ENCODE data around the gene PDS5A.

The PDS5A gene

DNA sequence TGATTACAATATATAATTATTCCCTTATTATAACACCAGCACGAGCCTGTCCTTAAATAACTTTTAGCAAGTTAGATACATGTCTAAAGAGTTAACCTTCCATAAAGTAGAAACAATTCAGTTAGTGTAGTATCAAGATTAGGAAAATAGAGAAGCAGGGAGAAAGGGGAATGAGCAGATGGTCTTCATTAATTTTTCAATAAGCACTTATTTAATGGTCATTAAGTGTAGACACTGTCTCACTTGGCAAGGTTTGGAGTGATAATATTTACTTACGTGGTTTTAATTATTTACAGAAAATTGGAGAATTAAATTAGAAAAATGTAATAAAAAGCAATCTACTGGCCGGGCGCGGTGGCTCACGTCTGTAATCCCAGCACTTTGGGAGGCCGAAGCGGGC lies 99.7 kb downstream of the PDS5A start:
- TF ChIP-seq, protein P1, sequence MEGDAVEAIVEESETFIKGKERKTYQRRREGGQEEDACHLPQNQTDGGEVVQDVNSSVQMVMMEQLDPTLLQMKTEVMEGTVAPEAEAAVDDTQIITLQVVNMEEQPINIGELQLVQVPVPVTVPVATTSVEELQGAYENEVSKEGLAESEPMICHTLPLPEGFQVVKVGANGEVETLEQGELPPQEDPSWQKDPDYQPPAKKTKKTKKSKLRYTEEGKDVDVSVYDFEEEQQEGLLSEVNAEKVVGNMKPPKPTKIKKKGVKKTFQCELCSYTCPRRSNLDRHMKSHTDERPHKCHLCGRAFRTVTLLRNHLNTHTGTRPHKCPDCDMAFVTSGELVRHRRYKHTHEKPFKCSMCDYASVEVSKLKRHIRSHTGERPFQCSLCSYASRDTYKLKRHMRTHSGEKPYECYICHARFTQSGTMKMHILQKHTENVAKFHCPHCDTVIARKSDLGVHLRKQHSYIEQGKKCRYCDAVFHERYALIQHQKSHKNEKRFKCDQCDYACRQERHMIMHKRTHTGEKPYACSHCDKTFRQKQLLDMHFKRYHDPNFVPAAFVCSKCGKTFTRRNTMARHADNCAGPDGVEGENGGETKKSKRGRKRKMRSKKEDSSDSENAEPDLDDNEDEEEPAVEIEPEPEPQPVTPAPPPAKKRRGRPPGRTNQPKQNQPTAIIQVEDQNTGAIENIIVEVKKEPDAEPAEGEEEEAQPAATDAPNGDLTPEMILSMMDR (IDR thresholded peaks at IDR 0.05; ENCODE audit: borderline replicate concordance, insufficient read depth, low read depth, low read length) = no peak
- no peak overlapping the region for H3K4me3 ChIP-seq (ENCODE audit: low read depth, low read length)

DNA sequence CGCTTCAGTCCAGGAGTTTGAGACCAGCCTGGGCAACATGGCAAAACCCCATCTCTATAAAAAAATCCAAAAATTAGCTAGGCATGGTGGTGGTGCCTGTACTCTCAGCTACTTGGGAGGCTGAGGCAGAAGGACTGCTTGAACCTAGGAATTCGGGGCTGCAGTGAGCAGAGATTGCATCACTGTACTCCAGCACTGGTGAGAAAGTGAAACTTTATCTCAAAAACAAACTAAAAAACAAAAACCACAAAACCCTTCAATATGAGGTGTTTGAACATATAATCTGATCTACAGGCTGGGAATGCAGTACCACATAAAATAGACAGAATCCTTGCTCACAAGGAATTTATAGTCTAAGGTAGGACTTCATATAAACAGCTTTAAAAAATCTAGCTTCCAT lies 103.9 kb downstream of the PDS5A start:
- TF ChIP-seq, protein P1 (IDR thresholded peaks at IDR 0.05; ENCODE audit: borderline replicate concordance, insufficient read depth, low read depth, low read length) = no peak
- no peak overlapping the region for H3K4me3 ChIP-seq (ENCODE audit: low read depth, low read length)

DNA sequence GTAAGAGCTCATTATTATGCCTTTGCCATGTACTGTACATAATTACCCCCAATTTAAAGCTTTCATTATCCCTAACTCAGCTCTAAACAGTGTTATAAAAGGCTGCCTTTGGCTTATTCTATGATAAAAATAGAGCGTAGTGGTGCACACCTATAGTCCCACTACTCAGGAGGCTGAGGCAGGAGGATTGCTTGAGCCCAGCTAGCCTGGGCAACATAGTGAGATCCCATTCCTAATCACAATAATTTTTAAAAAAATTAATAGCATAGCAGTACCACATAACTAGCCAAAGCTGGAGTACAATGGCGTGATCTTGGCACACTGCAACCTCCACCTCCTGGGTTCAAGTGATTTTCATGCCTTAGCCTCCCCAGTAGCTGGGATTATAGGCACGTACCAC lies 112.4 kb downstream of the PDS5A start:
- TF ChIP-seq, protein P1 (IDR thresholded peaks at IDR 0.05; ENCODE audit: borderline replicate concordance, insufficient read depth, low read depth, low read length) = no peak
- H3K4me3 ChIP-seq (ENCODE audit: low read depth, low read length) = no peak overlapping the region

DNA sequence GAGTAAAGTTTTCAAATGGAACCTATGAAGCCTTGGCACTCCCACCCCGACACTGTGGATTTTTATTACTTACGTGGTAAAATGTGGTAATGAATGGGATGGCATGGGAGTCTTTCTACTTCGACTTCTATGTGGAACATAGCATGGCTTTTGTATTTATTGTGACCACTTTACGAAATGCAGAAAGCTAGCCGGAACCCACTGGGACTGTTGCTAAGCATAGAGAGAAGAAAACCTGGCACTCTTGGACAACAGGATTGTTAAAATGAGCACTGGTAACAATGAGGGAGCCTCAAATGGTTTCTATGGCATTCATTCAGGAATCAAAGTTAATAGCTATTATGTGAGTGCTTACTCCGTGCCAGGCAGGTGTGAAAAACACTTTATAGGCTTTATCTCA lies 113.3 kb downstream of the PDS5A start:
- TF ChIP-seq, protein P1 (IDR thresholded peaks at IDR 0.05; ENCODE audit: borderline replicate concordance, insufficient read depth, low read depth, low read length) = no peak

DNA sequence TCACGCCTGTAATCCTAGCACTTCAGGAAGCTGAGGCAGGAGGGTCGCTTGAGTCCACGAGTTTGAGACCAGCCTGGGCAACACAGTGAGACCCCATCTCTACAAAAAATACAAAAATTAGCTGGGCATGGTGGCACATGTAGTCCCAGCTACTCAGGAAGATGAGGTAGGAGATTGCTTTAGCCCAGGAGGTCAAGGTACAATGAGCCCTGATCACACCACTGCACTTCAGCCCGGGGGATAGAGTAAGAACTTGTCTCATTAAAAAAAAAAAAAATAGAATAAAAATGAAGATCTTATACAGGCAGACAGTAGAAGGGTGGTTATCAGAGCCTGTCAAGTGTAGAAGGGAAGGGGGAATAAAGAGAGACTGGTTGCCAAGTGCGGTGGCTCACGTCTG lies 116.9 kb downstream of the PDS5A start:
- H3K4me3 ChIP-seq (ENCODE audit: low read depth, low read length) = no peak overlapping the region
- TF ChIP-seq, protein P1 (IDR thresholded peaks at IDR 0.05; ENCODE audit: borderline replicate concordance, insufficient read depth, low read depth, low read length) = no peak

More for the DNA sequence above, 113.3 kb downstream of the PDS5A start:
- no peak overlapping the region for H3K4me3 ChIP-seq (ENCODE audit: low read depth, low read length)

DNA sequence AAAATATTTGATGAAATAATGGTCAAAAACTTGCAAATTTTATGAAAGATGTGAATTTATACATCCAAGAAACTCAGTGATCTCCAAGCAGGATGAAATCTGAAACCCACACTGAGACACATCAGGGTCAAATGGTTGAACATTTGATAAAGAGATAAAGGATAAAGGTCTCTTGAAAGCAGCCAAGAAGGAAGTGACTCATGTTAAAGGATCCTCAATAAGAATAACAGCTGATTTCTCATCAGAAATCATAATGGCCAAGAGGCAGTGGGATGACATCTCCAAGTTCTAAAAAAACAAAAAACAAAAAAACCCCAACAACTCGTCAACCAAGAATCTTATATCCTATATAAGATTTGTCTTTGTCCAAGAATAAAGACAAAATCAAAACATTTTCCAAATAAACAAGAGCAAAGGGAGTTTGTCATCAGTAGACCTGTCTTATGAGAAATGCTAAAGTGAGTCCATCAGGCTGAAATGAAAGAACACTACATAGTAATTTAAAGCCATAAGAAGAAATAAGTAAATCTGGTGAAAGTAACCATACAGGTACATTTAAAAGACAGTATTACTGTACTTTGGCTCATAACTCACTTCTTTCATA lies 121.7 kb downstream of the PDS5A start:
- H3K4me3 ChIP-seq (ENCODE audit: low read depth, low read length) = no peak overlapping the region
- TF ChIP-seq, protein P1 (IDR thresholded peaks at IDR 0.05; ENCODE audit: borderline replicate concordance, insufficient read depth, low read depth, low read length) = no peak

DNA sequence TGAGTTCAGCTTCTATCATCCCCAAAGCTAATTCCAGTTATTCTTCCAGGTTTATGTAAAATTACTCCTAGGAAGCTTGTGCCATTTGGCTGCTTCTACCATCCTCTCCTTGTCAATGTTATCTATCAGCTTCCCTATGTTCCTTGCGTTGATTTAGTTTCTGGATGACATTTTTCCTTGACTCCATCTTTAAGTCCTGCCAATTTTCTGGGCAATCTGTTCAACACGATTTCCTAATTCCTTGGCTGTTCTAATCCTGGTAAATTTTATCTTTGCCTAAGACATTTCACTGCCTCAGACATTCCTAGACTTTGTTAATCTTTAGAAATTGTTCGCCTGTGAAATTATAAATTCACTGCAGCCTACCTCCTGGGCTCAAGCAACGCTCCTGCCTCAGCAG lies 125.1 kb downstream of the PDS5A start:
- H3K4me3 ChIP-seq (ENCODE audit: low read depth, low read length) = no peak overlapping the region
- TF ChIP-seq, protein P1 (IDR thresholded peaks at IDR 0.05; ENCODE audit: borderline replicate concordance, insufficient read depth, low read depth, low read length) = no peak
